ENCODE measurements around the gene NLRC5.

The NLRC5 gene

DNA sequence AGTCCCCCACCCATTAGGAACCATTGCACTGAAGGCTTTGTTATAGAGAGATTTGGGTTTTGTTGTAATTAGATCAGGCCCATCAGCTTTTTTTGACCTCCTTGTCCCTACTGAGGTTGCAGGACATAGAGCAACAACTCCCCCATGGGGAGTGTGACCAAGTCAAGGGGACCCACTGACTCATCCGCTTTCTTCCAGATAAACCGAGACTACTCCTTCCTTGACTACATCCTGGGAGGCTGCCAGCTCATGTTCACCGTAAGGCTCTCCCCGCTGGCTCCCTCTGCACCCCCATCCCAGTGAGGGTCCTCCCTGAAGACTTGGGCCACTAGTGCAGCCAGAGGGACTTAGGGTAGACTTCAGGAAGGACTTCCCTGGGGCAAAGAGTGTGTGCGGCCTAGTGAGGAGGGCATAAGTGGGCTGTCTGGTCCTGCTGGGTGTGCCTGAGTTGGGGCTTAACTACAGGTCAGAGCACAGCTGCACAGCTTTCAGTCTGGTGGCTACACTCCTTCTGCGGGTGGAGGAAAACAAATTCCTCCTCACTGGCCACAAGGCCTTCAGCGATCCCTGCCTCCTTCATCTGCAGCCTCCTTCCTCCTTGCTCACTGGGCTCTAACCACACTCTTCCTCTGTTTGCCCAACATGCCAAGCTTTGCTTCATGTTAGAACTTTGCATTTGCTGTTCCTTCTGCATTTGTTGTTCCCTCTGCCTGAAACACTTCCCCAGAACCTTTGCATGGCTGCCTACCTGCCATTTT is 134.0 kb downstream of the NLRC5 start:
- Histone ChIP-seq H3K9me3 (ENCODE audit: low read length) (no peaks in the 10 kb centered on the region), H3K4me1 (ENCODE audit: insufficient read depth, low read length) (no peaks in the 10 kb centered on the region), H3K27ac (ENCODE audit: low read depth, low read length) (no peak overlapping the region), H3K9ac (ENCODE audit: low read length) (no peak overlapping the region), H3K27me3 (ENCODE audit: control insufficient read depth in 1 of 2, insufficient read depth in 2 of 2, low read length in 2 of 2) (no peaks in the 10 kb centered on the region), H3K4me3 (ENCODE audit: low read depth in 1 of 2, low read length in 2 of 2) (no peak overlapping the region), H3K36me3 (ENCODE audit: insufficient read depth, low read length) (peaks cover 27% of the 10 kb centered on the region)

DNA sequence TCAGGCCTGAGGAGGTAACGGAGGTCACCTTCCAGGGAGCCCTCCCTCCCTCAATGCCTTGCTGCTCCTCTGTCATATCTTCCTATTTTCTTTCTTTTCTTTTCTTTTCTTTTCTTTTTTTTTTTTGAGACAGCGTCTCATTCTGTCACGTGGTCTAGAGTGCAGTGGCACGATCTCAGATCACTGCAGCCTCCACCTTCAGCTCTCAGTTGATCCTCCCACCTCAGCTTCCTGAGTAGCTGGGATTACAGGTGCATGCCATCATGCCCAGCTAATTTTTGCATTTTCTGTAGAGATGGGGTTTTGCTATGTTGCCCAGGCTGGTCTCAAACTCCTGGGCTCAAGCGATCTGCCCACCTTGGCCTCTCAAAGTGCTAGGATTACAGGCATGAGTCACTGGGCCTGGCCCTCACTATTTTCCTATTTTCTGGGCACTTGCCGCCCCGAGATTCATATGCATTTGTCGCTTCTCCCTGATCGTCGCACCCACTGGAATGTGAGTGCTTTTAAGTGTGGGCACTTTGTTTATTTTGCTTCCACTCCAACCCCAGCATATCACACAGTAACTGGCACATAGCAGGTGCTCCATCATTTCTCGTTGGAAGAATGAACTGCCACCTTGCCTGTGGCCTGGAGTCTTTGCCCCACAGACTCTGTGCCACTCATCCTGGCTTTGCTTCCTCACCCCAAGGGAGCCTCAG is 134.8 kb downstream of the NLRC5 start:
- H3K36me3 ChIP-seq (ENCODE audit: insufficient read depth, low read length), result peaks cover 30% of the 10 kb centered on the region
- no peak overlapping the region for H3K27ac ChIP-seq (ENCODE audit: low read depth, low read length)
- no peaks in the 10 kb centered on the region for H3K27me3 ChIP-seq (ENCODE audit: control insufficient read depth in 1 of 2, insufficient read depth in 2 of 2, low read length in 2 of 2)
- no peaks in the 10 kb centered on the region for H3K9me3 ChIP-seq (ENCODE audit: low read length)
- H3K4me1 ChIP-seq (ENCODE audit: insufficient read depth, low read length), result no peaks in the 10 kb centered on the region
- H3K9ac ChIP-seq (ENCODE audit: low read length), result no peak overlapping the region
- H3K4me3 ChIP-seq (ENCODE audit: low read depth in 1 of 2, low read length in 2 of 2), result no peak overlapping the region

DNA sequence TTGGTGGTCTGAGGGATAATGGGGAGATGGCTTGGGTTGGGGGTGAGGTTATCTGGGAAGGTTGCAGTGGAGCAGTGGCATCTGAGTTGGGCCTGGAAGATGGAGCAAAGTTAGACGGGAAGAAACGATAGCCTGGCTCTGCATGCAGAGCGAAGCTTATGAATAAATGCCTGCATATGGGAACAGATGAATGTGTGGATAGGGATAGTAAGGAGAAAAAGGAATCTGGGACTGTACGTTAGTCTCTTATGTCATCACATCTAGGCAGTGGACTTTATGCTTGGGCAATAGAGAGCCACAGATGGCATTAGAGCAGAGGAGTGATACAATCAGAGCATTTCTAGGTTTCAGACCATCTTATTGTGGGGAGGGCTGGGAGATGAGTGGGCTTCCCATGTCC is 136.0 kb downstream of the NLRC5 start:
- H3K9ac ChIP-seq (ENCODE audit: low read length), result no peak overlapping the region
- H3K9me3 ChIP-seq (ENCODE audit: low read length), result no peaks in the 10 kb centered on the region
- H3K4me1 ChIP-seq (ENCODE audit: insufficient read depth, low read length), result no peaks in the 10 kb centered on the region
- H3K27me3 ChIP-seq (ENCODE audit: control insufficient read depth in 1 of 2, insufficient read depth in 2 of 2, low read length in 2 of 2), result no peaks in the 10 kb centered on the region
- no peak overlapping the region for H3K4me3 ChIP-seq (ENCODE audit: low read depth in 1 of 2, low read length in 2 of 2)
- H3K36me3 ChIP-seq (ENCODE audit: insufficient read depth, low read length), result peaks cover 24% of the 10 kb centered on the region
- H3K27ac ChIP-seq (ENCODE audit: low read depth, low read length), result no peak overlapping the region

DNA sequence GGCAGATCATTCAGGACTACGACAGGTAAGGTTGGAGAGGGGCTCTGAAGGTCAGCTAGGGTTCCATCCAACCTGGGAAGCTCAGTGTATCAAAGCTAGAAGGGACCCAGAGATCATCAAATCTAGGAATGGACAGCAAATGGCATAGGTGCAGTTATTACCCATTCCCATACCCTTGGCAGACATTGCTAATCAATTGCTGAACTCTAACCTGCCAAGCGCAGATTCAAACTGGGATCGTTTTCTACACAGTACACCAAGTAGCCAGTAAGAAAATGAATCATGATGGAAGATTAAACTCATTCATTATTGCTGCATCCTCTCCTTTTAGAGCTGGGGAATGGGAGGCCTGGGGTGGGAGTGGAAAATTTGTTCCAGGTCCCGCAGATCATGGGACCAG is 136.6 kb downstream of the NLRC5 start:
- H3K4me1 ChIP-seq (ENCODE audit: insufficient read depth, low read length), result no peaks in the 10 kb centered on the region
- H3K9ac ChIP-seq (ENCODE audit: low read length), result no peak overlapping the region
- no peak overlapping the region for H3K4me3 ChIP-seq (ENCODE audit: low read depth in 1 of 2, low read length in 2 of 2)
- peaks cover 23% of the 10 kb centered on the region for H3K36me3 ChIP-seq (ENCODE audit: insufficient read depth, low read length)
- H3K27me3 ChIP-seq (ENCODE audit: control insufficient read depth in 1 of 2, insufficient read depth in 2 of 2, low read length in 2 of 2), result no peaks in the 10 kb centered on the region
- no peaks in the 10 kb centered on the region for H3K9me3 ChIP-seq (ENCODE audit: low read length)
- H3K27ac ChIP-seq (ENCODE audit: low read depth, low read length), result no peak overlapping the region

DNA sequence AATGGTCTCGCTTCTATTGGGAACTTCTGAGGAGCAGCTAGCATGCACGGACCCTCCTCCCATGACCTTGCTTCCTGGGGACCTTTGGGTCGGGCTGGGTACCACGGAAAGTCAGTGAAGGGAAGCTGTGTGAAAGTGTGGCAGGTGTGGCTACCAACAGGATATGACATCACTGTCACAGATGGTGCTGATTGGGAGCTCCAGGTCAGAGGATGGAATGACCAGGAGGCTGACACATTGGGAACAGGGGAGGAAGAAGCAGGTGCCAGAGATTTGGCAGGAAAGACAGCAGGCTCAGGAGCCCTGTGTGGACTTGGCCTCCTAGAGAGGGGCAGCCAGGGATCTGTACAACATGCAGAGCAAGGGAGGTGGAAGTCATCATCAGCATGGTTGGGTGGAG is 137.1 kb downstream of the NLRC5 start:
- H3K4me1 ChIP-seq (ENCODE audit: insufficient read depth, low read length), result no peaks in the 10 kb centered on the region
- H3K9me3 ChIP-seq (ENCODE audit: low read length), result no peaks in the 10 kb centered on the region
- no peak overlapping the region for H3K27ac ChIP-seq (ENCODE audit: low read depth, low read length)
- H3K36me3 ChIP-seq (ENCODE audit: insufficient read depth, low read length), result peaks cover 19% of the 10 kb centered on the region
- no peaks in the 10 kb centered on the region for H3K27me3 ChIP-seq (ENCODE audit: control insufficient read depth in 1 of 2, insufficient read depth in 2 of 2, low read length in 2 of 2)
- no peak overlapping the region for H3K4me3 ChIP-seq (ENCODE audit: low read depth in 1 of 2, low read length in 2 of 2)
- H3K9ac ChIP-seq (ENCODE audit: low read length), result no peak overlapping the region

DNA sequence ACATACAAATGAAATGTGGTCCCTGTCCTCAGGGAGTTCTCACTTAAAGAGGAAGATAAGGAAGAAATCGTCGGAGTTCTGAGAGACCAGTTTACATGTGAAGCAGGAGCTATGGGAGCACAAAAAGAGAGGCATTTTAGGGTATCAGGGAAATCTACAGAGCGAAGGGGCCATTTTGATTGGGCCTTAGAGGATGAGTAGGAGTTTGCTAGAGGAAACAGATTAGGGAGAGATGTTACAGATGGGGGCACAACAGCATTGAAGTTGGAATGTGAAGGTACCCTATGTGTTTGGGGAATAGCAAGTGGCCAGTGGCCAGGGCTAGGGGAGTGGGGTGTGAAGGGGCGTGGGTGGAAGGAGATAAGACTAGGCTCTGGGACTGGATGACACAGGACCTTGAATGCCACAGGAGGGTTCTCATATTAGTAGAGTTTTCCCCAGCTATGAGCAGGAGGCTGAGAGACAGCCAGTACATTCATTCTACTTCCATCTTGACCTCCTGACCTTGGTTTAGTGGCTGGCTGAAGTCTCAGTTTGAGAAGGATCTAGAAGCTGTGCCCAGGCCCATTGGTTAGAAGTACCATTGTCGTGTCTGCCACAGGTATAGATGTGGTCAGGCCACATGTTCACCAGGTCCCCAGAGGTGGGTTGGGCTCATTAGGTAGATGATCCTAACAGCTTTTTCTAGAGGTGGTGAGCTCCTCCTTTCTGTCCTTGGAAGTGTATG is 137.8 kb downstream of the NLRC5 start:
- Histone ChIP-seq H3K9ac (ENCODE audit: low read length) (no peak overlapping the region), H3K4me3 (ENCODE audit: low read depth in 1 of 2, low read length in 2 of 2) (no peak overlapping the region), H3K9me3 (ENCODE audit: low read length) (no peaks in the 10 kb centered on the region), H3K27me3 (ENCODE audit: control insufficient read depth in 1 of 2, insufficient read depth in 2 of 2, low read length in 2 of 2) (no peaks in the 10 kb centered on the region), H3K36me3 (ENCODE audit: insufficient read depth, low read length) (peaks cover 12% of the 10 kb centered on the region), H3K27ac (ENCODE audit: low read depth, low read length) (no peak overlapping the region), H3K4me1 (ENCODE audit: insufficient read depth, low read length) (no peaks in the 10 kb centered on the region)

DNA sequence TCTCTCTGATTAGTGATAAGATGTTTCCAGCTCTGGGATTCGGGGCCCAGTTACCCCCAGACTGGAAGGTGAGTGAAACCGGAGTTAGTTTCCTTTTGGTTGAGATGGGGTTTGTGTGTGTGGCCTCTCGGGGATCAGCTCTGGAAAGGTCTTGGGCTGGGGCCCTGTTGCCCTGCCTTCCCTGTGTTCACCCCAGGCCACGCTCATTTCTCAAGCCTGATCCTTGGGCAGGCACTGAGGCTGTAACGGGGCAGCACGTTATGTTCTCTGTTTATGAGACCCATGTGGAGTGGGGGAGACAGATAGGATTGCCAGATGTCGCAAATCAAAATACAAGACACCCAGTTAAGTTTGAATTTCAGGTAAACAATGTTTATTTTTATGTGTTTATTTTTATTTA is 138.5 kb downstream of the NLRC5 start:
- Histone ChIP-seq H3K4me3 (ENCODE audit: low read depth in 1 of 2, low read length in 2 of 2) (no peak overlapping the region), H3K9ac (ENCODE audit: low read length) (no peak overlapping the region), H3K36me3 (ENCODE audit: insufficient read depth, low read length) (peaks cover 10% of the 10 kb centered on the region), H3K9me3 (ENCODE audit: low read length) (no peaks in the 10 kb centered on the region), H3K4me1 (ENCODE audit: insufficient read depth, low read length) (no peaks in the 10 kb centered on the region), H3K27me3 (ENCODE audit: control insufficient read depth in 1 of 2, insufficient read depth in 2 of 2, low read length in 2 of 2) (no peaks in the 10 kb centered on the region), H3K27ac (ENCODE audit: low read depth, low read length) (no peak overlapping the region)

DNA sequence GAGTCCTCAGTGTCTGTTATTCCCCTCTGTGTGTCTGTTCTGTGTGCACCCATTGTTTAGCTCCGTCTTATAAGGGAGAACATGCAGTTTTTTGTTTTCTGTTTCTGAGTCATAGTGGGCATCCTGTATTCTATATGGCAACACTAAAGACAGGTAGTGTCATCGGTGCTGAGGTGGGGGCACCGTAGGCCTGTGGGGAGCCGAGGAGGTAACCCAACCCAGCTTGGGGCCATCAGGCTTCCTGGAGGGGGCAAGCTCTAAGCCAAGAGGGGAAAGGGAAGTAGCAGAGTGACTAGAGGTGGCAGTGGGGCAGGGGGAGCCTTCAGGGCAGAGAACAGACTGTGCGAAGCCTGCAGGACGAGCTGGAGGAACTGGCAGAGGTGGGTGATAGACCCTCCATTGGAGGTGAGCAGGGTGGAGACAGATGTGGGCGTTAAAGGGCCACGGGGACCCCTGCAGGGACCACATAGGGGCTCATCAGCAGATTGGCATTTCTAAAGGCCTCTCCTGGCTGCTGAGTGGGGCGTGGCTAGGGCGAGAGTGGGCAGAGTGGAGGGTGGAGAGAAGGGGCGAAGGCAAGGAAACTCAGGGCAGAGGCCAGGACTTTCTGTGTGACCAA is 139.5 kb downstream of the NLRC5 start:
- Histone ChIP-seq H3K4me3 (ENCODE audit: low read depth in 1 of 2, low read length in 2 of 2) (no peak overlapping the region), H3K9me3 (ENCODE audit: low read length) (no peaks in the 10 kb centered on the region), H3K4me1 (ENCODE audit: insufficient read depth, low read length) (no peaks in the 10 kb centered on the region), H3K27ac (ENCODE audit: low read depth, low read length) (no peak overlapping the region), H3K9ac (ENCODE audit: low read length) (no peak overlapping the region), H3K36me3 (ENCODE audit: insufficient read depth, low read length) (peaks cover 10% of the 10 kb centered on the region), H3K27me3 (ENCODE audit: control insufficient read depth in 1 of 2, insufficient read depth in 2 of 2, low read length in 2 of 2) (no peaks in the 10 kb centered on the region)

DNA sequence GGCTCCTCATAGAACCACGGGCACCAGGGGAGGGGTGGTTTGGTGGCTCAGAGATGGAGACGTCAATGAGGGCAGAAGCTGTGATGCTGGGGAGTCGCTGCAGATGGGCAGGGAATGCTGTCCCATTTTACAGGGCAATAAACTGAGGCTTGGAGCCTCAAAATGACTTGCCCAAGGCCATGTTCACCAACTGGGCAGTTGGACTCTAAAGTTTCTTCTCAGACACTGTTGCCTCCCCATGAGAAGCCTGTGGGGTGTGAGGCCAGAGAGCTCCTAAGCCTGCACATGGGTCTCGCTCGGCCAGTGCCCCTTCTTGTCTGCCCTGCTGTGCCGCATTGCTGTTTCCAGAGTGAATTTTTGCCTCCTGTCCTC is 141.6 kb downstream of the NLRC5 start:
- H3K4me1 ChIP-seq (ENCODE audit: insufficient read depth, low read length), result no peaks in the 10 kb centered on the region
- no peaks in the 10 kb centered on the region for H3K27me3 ChIP-seq (ENCODE audit: control insufficient read depth in 1 of 2, insufficient read depth in 2 of 2, low read length in 2 of 2)
- peaks cover 10% of the 10 kb centered on the region for H3K36me3 ChIP-seq (ENCODE audit: insufficient read depth, low read length)
- no peak overlapping the region for H3K27ac ChIP-seq (ENCODE audit: low read depth, low read length)
- no peak overlapping the region for H3K4me3 ChIP-seq (ENCODE audit: low read depth in 1 of 2, low read length in 2 of 2)
- no peaks in the 10 kb centered on the region for H3K9me3 ChIP-seq (ENCODE audit: low read length)
- H3K9ac ChIP-seq (ENCODE audit: low read length), result no peak overlapping the region

DNA sequence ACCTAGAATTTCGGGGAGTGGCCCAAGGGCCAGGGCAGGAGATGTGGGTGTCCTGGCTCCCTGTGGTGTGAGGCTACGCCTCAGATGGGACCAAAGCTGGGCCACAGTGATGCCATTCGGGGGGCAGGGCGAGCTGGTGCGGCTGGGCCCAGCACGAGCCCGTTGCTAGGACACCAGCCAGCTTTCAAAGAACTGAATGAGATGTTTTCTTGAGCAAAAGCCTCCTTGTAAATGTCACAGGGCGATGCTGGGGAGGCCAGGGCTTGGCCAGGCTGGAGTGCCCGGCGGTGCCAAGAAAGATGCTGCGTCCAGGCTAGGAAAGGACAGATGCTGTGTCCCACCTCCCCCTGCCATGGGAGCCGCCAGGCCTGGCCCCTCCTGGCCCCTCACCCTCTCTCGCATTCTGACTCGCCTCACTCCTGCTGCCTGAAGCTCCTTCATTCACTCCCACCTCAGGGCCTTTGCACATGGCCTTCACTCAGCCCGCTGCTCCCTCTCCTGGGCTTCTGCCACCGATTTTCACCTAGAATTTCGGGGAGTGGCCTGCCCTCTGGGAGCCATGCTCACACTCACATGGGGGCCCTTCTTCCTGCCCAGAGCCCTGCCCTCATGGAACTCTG is 142.1 kb downstream of the NLRC5 start:
- no peak overlapping the region for H3K9ac ChIP-seq (ENCODE audit: low read length)
- H3K9me3 ChIP-seq (ENCODE audit: low read length), result no peaks in the 10 kb centered on the region
- peaks cover 10% of the 10 kb centered on the region for H3K36me3 ChIP-seq (ENCODE audit: insufficient read depth, low read length)
- H3K4me1 ChIP-seq (ENCODE audit: insufficient read depth, low read length), result no peaks in the 10 kb centered on the region
- H3K27me3 ChIP-seq (ENCODE audit: control insufficient read depth in 1 of 2, insufficient read depth in 2 of 2, low read length in 2 of 2), result no peaks in the 10 kb centered on the region
- H3K27ac ChIP-seq (ENCODE audit: low read depth, low read length), result no peak overlapping the region
- H3K4me3 ChIP-seq (ENCODE audit: low read depth in 1 of 2, low read length in 2 of 2), result no peak overlapping the region

DNA sequence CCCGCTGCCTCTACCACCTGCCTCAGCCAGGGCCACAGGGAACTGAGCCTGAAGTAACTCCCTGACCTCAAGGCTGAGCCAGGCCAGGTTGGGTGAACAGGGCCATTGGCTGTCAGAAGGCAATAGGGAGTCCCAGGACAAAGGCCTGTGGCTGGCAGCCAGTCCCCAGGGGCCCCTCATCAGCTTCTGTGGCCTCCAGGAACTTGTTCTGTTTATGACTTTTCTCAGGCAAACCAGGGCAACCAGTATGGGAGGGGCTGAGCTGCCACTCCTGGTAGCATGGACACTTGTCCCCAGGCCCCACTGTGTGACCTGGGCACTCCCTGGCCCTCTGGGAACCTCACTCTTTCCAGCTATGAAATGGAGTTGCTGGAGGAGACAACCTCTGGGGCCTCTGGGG is 143.1 kb downstream of the NLRC5 start:
- Histone ChIP-seq H3K9ac (ENCODE audit: low read length) (no peak overlapping the region), H3K27ac (ENCODE audit: low read depth, low read length) (no peak overlapping the region), H3K4me3 (ENCODE audit: low read depth in 1 of 2, low read length in 2 of 2) (no peak overlapping the region)

More for the DNA sequence above, 143.1 kb downstream of the NLRC5 start:
- H3K9me3 ChIP-seq (ENCODE audit: low read length), result no peaks in the 10 kb centered on the region
- no peaks in the 10 kb centered on the region for H3K27me3 ChIP-seq (ENCODE audit: control insufficient read depth in 1 of 2, insufficient read depth in 2 of 2, low read length in 2 of 2)
- peaks cover 10% of the 10 kb centered on the region for H3K36me3 ChIP-seq (ENCODE audit: insufficient read depth, low read length)
- no peaks in the 10 kb centered on the region for H3K4me1 ChIP-seq (ENCODE audit: insufficient read depth, low read length)

All from muscle layer of colon (tissue), 2 donors.